ENCODE data around the gene CHCT1.

- no peak for TF ChIP-seq EZH2 (IDR thresholded peaks at IDR 0.05; ENCODE audit: low read length, missing control alignments)
- TF ChIP-seq, protein P1, sequence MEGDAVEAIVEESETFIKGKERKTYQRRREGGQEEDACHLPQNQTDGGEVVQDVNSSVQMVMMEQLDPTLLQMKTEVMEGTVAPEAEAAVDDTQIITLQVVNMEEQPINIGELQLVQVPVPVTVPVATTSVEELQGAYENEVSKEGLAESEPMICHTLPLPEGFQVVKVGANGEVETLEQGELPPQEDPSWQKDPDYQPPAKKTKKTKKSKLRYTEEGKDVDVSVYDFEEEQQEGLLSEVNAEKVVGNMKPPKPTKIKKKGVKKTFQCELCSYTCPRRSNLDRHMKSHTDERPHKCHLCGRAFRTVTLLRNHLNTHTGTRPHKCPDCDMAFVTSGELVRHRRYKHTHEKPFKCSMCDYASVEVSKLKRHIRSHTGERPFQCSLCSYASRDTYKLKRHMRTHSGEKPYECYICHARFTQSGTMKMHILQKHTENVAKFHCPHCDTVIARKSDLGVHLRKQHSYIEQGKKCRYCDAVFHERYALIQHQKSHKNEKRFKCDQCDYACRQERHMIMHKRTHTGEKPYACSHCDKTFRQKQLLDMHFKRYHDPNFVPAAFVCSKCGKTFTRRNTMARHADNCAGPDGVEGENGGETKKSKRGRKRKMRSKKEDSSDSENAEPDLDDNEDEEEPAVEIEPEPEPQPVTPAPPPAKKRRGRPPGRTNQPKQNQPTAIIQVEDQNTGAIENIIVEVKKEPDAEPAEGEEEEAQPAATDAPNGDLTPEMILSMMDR (conservative IDR thresholded peaks at IDR 0.05 in 1 of 2, IDR thresholded peaks at IDR 0.05 in 1 of 2; ENCODE audit: low read depth in 1 of 2, low read length in 2 of 2): no peak
These were observed 18.8 kb upstream of the CHCT1 start for GRCh38 chr17:60403523-60403810.

All from fibroblast of lung (primary cell).